ENCODE results near the gene TASP1. TPM values are rescaled to one million over a fixed set of nuclear protein-coding genes. Genes with fewer than 3 reads are reported as not detected.

The TASP1 gene
- total RNA-seq, 1 experiment from 2014 or later: 13.9 TPM

GRCh38 chr20:13656721-13657368 is 18.1 kb upstream of the TASP1 start:
- H3K4me2 ChIP-seq (ENCODE audit: low read length): no peak overlapping the region
- no peaks in the 10 kb centered on the region for H3K79me2 ChIP-seq (ENCODE audit: low read length)
- BruUV-seq (replicated peaks): no TSS peak
- no peak overlapping the region for H3K4me3 ChIP-seq (ENCODE audit: low read length)
- ATAC-seq (no peak), DNase-seq (no peak)
- ChIA-PET CTCF (no interaction called here), POLR2A (ENCODE audit: unreplicated experiment) (no interaction called here)
- H3K9me3 ChIP-seq (ENCODE audit: low read length): no peaks in the 10 kb centered on the region
- no peaks in the 10 kb centered on the region for H3F3A ChIP-seq (ENCODE audit: low read length, unreplicated experiment)
- H3K27me3 ChIP-seq (ENCODE audit: low read length): peaks cover 13% of the 10 kb centered on the region
- H3K27ac ChIP-seq (ENCODE audit: low read length): no peak overlapping the region
- no peak overlapping the region for H2AFZ ChIP-seq (ENCODE audit: low read length)
- no peaks in the 10 kb centered on the region for H3K36me3 ChIP-seq (ENCODE audit: low read depth, low read length)
- H3K9ac ChIP-seq (ENCODE audit: low read length): no peak overlapping the region
- H3K4me1 ChIP-seq (ENCODE audit: insufficient read depth, low read length): no peaks in the 10 kb centered on the region
- TF ChIP-seq EZH2phosphoT487 (IDR thresholded peaks at IDR 0.05; ENCODE audit: borderline replicate concordance, low read length): no peak
- no peak for TF ChIP-seq CTCF (conservative IDR thresholded peaks at IDR 0.05; ENCODE audit: low read depth, low read length)
- no peak for TF ChIP-seq EZH2 (IDR thresholded peaks at IDR 0.05; ENCODE audit: low read length, unreplicated experiment)
- H3K9me2 ChIP-seq (replicated peaks; ENCODE audit: low read length): no peaks in the 10 kb centered on the region
- intact Hi-C loops (cut with micrococcal nuclease): no loop called here
- H4K20me1 ChIP-seq (ENCODE audit: low read length): no peaks in the 10 kb centered on the region

- Histone ChIP-seq H3K27ac (ENCODE audit: low read length) (no peak overlapping the region), H2AFZ (ENCODE audit: low read length) (no peak overlapping the region), H3K4me1 (ENCODE audit: insufficient read depth, low read length) (no peaks in the 10 kb centered on the region), H3K9me3 (ENCODE audit: low read length) (no peaks in the 10 kb centered on the region), H3K36me3 (ENCODE audit: low read depth, low read length) (no peaks in the 10 kb centered on the region), H3K4me3 (ENCODE audit: low read length) (no peak overlapping the region), H4K20me1 (ENCODE audit: low read length) (no peaks in the 10 kb centered on the region), H3K9ac (ENCODE audit: low read length) (no peak overlapping the region), H3K79me2 (ENCODE audit: low read length) (no peaks in the 10 kb centered on the region), H3K4me2 (ENCODE audit: low read length) (no peak overlapping the region), H3K9me2 (replicated peaks; ENCODE audit: low read length) (no peaks in the 10 kb centered on the region), H3K27me3 (ENCODE audit: low read length) (no peaks in the 10 kb centered on the region; the same call in 1 of the 2 replicates), H3F3A (ENCODE audit: low read length, unreplicated experiment) (no peaks in the 10 kb centered on the region)
- TF ChIP-seq EZH2phosphoT487 (IDR thresholded peaks at IDR 0.05; ENCODE audit: borderline replicate concordance, low read length) (no peak), CTCF (conservative IDR thresholded peaks at IDR 0.05; ENCODE audit: low read depth, low read length) (no peak), EZH2 (IDR thresholded peaks at IDR 0.05; ENCODE audit: low read length, unreplicated experiment) (no peak)
- no peak for DNase-seq
- intact Hi-C loops (cut with micrococcal nuclease): no loop called here
- ChIA-PET CTCF (no interaction called here), POLR2A (ENCODE audit: unreplicated experiment) (no interaction called here)
- BruUV-seq (replicated peaks): no TSS peak
- no peak for ATAC-seq
These were observed 15.8 kb upstream of the TASP1 start for GRCh38 chr20:13654463-13655023.

- no peak for TF ChIP-seq CTCF (conservative IDR thresholded peaks at IDR 0.05; ENCODE audit: low read depth, low read length)
- no peak for TF ChIP-seq EZH2phosphoT487 (IDR thresholded peaks at IDR 0.05; ENCODE audit: borderline replicate concordance, low read length)
- no peak for TF ChIP-seq EZH2 (IDR thresholded peaks at IDR 0.05; ENCODE audit: low read length, unreplicated experiment)
- Histone ChIP-seq H3K27me3 (ENCODE audit: low read length) (no peaks in the 10 kb centered on the region), H3K9me2 (replicated peaks; ENCODE audit: low read length) (no peaks in the 10 kb centered on the region), H3F3A (ENCODE audit: low read length, unreplicated experiment) (no peaks in the 10 kb centered on the region), H3K9ac (ENCODE audit: low read length) (no peak overlapping the region), H3K79me2 (ENCODE audit: low read length) (no peaks in the 10 kb centered on the region), H3K36me3 (ENCODE audit: low read depth, low read length) (no peaks in the 10 kb centered on the region), H3K4me2 (ENCODE audit: low read length) (no peak overlapping the region), H4K20me1 (ENCODE audit: low read length) (no peaks in the 10 kb centered on the region), H3K4me3 (ENCODE audit: low read length) (no peak overlapping the region), H3K27ac (ENCODE audit: low read length) (no peak overlapping the region), H2AFZ (ENCODE audit: low read length) (no peak overlapping the region), H3K4me1 (ENCODE audit: insufficient read depth, low read length) (no peaks in the 10 kb centered on the region), H3K9me3 (ENCODE audit: low read length) (no peaks in the 10 kb centered on the region)
- CTCF ChIA-PET: no interaction called here
- DNase-seq (no peak), ATAC-seq (no peak)
- POLR2A ChIA-PET (ENCODE audit: unreplicated experiment): interaction anchor here (0.6 kb wide), 1 partner anchor 561 kb away, joined by 3 read pairs; no protein-coding TSS in a partner anchor
- BruUV-seq (replicated peaks): no TSS peak
- intact Hi-C loops (cut with micrococcal nuclease): no loop called here
These were observed 11.7 kb upstream of the TASP1 start for GRCh38 chr20:13650474-13650873.
